GM13977 (cell line): ENCODE data around the gene NT5C.
"Not testable (repeated sequence)": the region's sequence is repeated elsewhere in the genome, so short reads cannot be mapped to it uniquely, and the experiment has no call there.

ENCODE experiments used
- DNase-seq: peaks from one replicate; pipeline ENCODE4 v3.0.0; 2012; ENCODE audit warnings: low spot score
- CTCF ChIP-seq: IDR thresholded peaks from 2 replicates; pipeline ENCODE4 v1.5.1; 2012; ENCODE audit warnings: mild to moderate bottlenecking, control low read depth; ENCODE audit not compliant: insufficient read depth; ENCODE audit errors: extremely low read depth, missing control alignments
- in situ Hi-C: fragments of 300-500 bp; cut with MboI; formaldehyde crosslinking; loops from one replicate; pipeline ENCODE4 v1.12.0; 2022; ENCODE audit warnings: low sequenced_read_pairs, low pct_unique_long_range_greater_than_20kb, mixed read lengths, inconsistent platforms; ENCODE audit not compliant: unreplicated experiment

Gene NT5C

GRCh38 chr17:75168998-75169397, 37.5 kb upstream of the NT5C start:
- in situ Hi-C loops, result no loop called here
- TF ChIP-seq CTCF, result no peak
- DNase-seq, result no peak

DNA sequence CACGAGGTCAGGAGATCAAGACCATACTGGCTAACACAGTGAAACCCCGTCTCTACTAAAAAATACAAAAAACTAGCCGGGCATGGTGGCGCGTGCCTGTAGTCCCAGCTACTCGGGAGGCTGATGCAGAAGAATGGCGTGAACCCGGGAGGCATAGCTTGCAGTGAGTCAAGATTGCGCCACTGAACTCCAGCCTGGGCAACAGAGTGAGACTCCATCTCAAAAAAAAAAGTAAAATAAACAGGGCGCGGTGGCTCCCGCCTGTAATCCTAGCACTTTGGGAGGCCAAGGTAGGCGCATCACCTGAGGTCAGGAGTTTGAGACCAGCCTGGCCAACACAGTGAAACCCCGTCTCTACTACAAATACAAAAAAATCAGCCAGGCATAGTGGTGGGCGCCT, 33.1 kb upstream of the NT5C start:
- DNase-seq, in situ Hi-C loops: not testable (repeated sequence)

DNA sequence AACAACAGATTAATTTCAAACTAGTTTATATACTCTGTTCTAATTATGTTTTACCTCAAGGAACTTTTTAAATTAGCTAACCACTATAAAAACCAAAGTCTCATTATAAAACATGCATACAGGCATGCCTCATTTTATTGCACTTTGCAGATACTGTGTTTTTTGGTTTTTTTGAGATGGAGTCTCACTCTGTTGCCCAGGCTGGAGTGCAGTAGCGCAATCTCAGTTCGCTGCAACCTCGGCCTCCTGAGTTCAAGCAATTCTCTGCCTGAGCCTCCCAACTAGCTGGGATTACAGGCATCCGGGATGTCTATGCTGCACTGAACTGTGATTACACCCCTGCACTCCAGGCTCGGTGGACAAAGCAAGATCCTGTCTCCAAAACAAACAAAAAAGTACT, 31.5 kb upstream of the NT5C start:
- no peak for TF ChIP-seq CTCF
- in situ Hi-C loops, result no loop called here
- DNase-seq, result no peak

- DNase-seq, result no peak
- TF ChIP-seq CTCF, result no peak
- in situ Hi-C loops, result no loop called here
These were observed 28.7 kb upstream of the NT5C start for GRCh38 chr17:75160211-75160610.

DNA sequence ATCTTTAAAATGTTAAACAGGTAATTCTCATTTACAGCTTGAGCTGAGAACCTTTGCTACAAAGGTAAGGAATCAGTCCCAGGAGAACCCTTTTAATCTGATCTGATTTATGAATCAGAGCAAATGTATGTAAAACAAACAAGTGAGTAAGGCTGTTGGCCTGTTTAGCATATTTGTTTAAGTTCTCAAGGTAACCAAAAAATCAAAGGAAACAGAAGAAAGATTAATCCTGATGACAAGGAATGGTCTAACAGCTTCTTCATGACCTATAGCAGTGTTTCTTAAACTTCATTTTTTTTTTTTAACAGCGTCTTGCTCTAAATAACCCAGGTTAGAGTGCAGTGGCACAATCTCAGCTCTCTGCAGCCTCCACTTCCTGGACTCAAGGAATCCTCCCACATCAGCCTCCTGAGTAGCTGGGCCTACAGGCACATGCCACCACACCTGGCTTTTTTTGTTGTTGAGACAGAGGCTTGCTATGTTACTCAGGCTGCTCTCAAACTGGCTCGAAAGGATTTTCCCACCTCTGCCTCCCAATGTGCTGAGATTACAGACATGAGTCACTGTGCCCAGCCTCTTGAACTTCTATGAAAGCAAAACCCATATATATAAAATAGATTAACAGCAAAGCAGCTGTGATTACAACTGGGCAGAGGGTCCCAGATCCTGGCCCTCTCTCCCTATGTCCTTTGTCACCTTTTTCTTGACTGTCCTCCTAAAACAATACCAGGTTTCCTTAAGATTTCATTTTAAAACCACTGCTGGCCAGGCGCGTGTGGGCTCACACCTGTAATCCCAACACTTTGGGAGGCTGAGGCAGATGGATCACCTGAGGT, 27.9 kb upstream of the NT5C start:
- no peak for TF ChIP-seq CTCF

DNA sequence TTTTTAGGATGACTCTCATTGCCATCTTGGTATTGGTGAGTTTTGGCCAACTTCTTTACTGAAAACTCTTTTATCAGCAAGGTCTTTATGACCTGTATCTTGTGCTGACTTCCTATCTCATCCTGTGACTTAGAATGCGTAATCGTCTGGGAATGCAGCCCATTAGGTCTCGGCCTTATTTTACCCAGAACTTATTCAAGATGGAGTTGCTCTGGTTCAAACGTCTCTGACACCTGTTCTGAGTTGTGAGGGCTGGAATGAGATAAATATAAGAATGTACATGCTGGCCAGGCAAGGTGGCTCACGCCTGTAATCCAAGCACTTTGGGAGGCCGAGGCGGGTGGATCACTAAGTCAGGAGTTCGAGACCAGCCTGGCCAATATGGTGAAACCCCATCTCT, 26.9 kb upstream of the NT5C start:
- DNase-seq, in situ Hi-C loops: not testable (repeated sequence)

More for the DNA sequence above, 27.9 kb upstream of the NT5C start:
- no peak for DNase-seq
- in situ Hi-C loops, result no loop called here

GRCh38 chr17:75155191-75155601, 23.7 kb upstream of the NT5C start:
- in situ Hi-C loops, result no loop called here
- TF ChIP-seq CTCF, result no peak
- DNase-seq, result no peak
